Stimulated activated CD8-positive, alpha-beta memory T cell treated with anti-CD3 and anti-CD28 coated beads, Interleukin-2, amount 100 ng/mL, for 1 hour (primary cell): ENCODE data around the gene CLCN7.

Experiments
- DNase-seq, 2 donors: peaks; one replicate each; pipeline ENCODE4 v3.0.0-alpha.2; 2020; ENCODE audit warnings: low read depth in 2 of 2

CLCN7 gene, protein sequence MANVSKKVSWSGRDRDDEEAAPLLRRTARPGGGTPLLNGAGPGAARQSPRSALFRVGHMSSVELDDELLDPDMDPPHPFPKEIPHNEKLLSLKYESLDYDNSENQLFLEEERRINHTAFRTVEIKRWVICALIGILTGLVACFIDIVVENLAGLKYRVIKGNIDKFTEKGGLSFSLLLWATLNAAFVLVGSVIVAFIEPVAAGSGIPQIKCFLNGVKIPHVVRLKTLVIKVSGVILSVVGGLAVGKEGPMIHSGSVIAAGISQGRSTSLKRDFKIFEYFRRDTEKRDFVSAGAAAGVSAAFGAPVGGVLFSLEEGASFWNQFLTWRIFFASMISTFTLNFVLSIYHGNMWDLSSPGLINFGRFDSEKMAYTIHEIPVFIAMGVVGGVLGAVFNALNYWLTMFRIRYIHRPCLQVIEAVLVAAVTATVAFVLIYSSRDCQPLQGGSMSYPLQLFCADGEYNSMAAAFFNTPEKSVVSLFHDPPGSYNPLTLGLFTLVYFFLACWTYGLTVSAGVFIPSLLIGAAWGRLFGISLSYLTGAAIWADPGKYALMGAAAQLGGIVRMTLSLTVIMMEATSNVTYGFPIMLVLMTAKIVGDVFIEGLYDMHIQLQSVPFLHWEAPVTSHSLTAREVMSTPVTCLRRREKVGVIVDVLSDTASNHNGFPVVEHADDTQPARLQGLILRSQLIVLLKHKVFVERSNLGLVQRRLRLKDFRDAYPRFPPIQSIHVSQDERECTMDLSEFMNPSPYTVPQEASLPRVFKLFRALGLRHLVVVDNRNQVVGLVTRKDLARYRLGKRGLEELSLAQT

DNA sequence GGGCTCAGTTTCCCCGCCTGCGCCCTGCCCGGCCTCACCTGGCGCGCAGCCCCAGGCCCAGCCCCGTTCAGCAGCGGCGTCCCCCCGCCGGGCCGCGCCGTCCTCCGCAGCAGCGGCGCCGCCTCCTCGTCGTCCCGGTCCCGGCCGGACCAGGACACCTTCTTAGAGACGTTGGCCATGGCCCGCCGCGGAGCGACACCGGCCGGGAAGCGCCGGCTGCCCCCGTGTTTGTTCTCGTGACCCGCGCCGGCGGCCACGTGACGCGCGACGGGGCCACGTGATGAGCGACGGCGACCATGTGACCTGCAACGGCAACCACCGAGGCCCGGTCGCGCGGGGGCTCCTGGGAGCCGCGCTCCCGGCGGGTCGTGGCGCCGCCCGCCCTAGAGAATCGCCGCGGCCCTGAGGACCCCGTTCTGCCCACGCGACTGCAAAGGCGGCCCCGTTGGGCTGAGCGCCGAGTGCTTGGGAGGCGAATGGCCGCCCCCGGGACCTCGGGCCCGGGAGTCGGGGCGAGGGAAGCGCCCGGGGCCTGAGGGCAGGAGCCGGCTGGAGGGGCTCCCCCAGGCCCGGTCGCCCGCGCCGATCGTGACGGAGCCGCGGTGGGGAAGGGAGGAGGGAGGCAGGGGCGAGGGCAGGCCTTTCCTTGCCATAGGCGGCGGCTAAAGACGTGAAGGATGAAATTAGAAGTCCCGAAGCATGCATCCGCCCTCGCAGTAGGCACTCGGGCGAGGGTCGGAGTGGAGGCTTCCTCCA lies at the start of gene CLCN7:
Gene CLCN7, minus strand, starts transcription at position 233 of the 756 bp plus-strand sequence. Its CDS starts 54 bp downstream, at position 179.
- peak; percentile 70 to 71 for DNase-seq

GRCh38 chr16:1524366-1524765 lies 49.5 kb upstream of the CLCN7 start:
- no peak for DNase-seq

DNA sequence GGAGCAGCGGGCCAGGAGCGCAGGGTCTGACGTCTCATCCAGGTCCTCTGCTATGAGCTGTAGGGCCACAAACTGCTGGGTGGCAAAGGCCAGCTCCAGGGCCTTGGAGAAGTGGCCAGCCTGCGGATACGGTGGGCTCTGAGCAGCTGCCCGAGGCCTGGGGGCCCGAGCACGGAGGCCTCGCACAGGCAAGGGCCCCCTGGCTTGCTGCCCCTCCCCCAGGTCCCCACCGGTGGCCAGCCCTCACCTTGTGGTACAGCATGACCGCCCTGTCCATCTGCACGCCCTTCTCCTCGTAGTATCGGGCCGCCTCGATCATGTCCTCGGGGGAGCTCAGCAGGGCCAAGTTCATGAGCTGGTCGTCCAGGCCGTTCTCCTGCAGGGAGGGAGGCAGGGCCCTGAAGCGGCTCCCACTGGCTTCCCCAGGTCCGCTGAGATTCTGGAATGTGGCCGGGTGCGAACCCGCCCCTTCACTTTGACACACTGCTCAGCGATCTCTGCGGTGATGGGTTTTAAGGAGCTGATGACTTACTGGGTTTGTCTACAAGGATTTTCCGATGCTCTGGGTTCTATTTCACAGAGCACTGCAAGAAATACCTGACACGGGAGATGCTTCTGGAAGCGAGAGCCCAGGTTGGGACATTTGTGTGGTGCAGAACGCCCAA lies 48.9 kb upstream of the CLCN7 start:
- DNase-seq, result no peak

GRCh38 chr16:1520461-1520860 lies 45.6 kb upstream of the CLCN7 start:
- DNase-seq, result no peak

- DNase-seq, result no peak
Measured at GRCh38 chr16:1519831-1520230, 45.0 kb upstream of the CLCN7 start.

- DNase-seq, result no peak
Measured at GRCh38 chr16:1518626-1519135, 43.9 kb upstream of the CLCN7 start.

DNA sequence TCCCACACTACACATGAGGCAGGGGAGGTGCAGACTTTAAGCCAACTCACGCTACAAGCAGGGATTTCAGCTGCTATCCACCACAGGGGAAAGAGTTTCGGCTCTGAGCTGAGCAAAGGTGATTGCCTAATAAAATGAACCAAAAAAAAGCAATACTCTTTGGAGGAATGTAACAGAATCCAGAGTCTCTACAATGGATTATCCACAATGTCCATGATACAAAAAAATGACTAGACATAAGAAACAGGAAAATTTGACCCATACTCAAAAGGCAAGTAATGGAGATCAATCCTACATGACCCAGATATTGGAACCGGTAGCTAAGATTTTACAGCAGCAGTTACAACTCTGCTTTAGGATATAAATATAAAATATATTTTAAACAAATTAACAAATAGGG lies 39.7 kb upstream of the CLCN7 start:
- DNase-seq, result no peak

DNA sequence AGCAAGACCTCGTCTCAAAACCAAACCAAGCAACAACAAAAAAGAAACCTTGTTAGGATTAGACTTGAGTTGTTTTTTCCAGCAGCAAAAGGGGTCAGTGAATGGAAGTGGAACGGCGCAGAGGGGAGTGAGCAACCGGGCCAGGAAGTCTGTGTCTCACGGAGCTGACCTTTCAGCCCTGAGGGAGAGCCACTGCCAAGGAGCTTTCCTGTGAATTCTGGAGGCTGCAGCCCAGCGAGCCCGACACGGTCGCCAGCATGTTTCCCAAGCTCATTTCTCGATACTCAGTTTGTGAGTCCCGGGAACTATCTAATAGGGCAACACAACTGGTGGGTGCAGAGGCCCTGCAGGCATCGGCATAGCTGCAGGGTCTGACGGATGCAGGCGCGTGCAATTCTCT lies 37.9 kb upstream of the CLCN7 start:
- DNase-seq, result no peak

DNA sequence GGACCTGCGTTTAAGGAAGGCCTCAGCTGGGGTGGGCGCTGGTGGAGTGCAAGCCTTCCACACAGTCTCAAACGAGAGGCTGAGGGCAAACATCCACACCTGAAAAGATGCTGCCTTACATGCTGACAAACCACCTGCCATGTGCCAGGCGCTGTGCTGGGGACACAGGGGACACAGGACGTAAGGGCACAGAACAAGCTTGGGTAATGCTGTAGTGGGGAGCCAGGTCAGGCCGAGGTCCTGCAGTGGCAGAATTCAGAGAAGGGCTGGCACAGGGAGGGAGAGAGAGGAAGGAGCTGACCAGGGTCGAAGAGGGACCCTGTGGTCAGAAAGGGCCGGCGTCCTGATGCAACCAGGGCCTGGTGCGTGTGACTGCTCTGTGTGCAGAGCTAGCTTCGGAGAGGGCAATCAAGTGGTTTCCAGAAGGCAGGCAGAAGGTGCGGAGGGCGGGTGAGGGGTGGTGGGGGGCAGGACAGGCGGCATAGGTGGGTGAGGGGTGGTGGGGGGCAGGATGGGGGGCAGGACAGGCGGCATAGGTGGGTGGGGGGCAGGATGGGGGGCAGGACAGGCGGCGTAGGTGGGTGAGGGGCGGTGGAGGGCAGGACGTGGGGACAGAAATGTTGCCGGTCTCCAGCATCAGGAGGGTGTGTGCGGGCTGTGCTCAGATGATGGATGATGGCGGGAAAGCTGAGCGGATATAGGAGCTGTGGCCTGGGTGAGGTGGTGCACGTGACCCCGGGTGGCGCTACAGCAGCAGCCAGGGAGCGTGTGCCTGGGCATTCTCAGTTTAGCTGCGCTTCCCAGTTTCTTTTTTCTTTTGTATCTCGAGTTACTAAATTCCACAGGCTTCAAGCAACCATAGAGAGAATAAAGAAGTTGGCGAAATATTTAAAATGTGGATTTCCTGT lies 37.1 kb upstream of the CLCN7 start:
- DNase-seq, result no peak

- no peak for DNase-seq
Measured at GRCh38 chr16:1510941-1511351, 36.1 kb upstream of the CLCN7 start.

GRCh38 chr16:1510272-1510671 lies 35.4 kb upstream of the CLCN7 start:
- no peak for DNase-seq

DNA sequence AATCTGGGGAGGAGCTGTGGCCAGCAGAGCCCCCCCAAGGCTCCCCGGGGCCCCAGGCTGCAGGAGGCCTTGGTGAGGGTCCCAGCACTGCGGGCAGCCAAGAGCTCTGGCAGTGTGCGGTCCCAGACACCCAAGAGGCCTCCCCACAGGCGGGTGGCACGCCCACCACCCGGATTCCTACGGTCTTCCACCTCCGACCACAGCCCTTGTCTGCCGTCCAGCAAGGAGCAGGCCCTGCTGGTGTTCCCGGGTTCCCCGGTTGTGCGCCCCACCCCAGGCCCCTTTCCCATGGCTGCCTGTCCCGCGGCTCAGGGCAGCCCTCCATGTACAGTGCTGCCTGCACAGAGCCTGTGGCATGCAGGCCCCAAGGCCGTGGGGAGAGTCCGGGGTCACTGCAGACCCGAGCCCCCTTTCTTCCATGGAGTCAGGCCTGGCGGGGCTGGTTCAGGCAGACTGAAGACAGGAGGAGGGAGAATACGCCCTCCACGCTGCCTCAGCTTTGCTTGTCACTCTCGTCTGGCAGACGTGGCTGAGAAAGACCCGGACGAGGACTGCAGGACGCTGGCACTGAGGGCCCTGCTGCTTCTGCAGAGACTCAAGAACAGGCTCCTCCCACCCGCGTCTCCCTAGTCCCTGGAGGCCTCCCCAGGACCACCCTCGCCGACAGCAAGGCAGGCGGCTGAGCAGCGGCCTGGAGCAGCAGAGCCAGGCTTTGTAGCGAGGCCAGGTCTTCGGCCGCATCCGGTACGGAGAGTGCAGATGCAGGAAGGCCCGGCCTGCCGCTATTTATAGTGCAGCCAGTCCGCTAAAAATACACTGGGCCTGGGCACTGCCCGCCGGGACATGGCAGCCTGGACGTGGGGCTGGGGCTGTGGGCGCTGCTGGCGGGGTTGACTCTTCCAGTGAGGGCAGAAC lies 34.7 kb upstream of the CLCN7 start:
- no peak for DNase-seq

DNA sequence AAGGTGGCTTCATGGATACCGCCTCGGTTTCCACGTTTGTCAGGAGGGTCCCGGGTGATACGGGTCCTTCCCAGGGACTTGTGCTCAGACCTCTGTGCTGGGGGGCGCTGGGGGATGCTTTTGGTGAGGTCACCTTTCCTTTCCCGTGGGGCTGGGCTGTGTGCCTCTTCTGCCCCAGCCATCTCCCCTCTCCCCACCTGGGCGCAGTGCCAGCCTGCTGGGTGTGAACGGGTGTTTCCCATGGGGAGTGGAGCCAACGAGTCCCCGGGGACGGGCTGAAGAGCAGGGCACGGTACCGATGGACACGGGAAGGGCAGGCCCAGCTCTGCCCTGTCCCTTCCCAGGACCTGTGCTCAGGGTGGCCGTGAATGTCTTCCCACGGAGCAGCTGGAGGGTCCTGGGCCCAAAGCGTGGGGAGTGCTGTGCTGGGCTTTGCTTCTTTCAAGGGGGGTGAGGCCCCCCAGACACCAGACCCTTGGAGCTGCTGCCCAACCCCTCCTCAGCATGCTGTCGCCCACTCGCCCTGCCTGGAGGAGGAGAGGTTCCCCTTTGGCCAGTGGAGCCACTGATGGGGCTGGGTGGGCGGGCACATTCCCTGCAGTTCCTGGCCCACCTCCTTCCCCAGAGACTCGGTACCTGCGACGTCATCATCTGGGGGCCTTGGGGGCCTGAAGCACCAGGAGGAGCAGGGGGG lies 33.8 kb upstream of the CLCN7 start:
- DNase-seq, result no peak

- DNase-seq, result no peak
Measured at GRCh38 chr16:1506494-1507213, 31.8 kb upstream of the CLCN7 start.

DNA sequence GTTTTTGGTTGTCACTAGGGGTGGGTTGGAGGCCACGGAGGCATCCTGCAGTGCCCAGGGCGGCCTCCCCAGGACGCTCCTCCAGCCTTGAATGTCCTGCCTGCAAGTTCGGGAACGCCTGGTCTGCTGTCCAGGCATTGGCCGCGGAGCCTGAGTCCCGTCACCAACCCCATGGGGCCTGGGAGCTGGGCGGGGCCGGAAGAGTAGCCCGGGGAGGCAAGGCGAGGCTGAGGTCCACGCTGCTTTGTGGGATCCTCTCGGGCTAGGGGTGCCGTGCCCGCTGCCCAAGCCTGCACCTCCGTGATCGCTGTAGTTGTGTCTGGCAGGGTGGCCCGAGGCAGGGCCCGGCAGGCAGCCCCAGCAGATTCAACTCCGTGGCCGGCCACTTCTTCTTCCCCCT lies 31.1 kb upstream of the CLCN7 start:
- DNase-seq, result no peak

DNA sequence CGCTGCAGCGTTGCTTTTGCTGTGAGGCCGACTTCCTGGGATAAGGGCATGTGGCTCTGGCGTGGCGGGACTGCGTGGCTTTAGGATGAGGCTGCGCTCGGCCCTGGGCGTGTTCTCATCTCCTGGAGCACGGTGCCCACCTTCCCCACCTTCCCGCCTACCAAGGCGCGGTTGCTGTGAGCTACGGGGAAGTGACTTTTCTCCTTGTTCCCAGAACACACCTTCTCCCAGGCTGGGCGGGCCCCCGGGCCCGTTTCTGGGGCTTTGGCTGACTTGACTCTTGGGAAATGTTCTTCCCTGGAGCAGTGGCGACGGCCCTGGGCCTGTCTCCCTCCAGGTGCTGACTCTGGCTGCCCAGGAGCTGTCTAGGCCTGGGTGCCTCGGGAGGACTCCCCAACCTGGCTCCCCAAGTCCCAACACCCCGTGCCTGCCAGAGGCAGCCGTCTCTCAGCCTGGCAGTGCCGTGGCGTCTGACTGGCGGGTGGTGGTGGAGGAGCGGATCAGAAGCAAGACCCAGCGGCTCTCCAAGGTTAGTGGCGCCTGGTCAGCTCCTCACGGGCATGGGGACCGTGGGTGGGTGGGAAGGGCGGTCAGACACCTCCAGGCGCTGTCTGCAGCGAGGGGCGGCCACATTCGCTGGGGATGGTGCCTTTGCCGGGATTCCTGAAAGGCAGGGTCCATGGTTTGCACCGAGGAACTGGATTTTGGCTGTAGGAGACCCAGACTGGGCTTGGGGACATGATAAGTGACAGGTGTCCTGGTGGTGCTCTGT lies 30.4 kb upstream of the CLCN7 start:
- DNase-seq, result no peak
